Measurements from ENCODE around the gene LRR1.
A peak's percentile ranks its signal among the peaks of the same experiment; 100 is the strongest.

LRR1 gene, protein sequence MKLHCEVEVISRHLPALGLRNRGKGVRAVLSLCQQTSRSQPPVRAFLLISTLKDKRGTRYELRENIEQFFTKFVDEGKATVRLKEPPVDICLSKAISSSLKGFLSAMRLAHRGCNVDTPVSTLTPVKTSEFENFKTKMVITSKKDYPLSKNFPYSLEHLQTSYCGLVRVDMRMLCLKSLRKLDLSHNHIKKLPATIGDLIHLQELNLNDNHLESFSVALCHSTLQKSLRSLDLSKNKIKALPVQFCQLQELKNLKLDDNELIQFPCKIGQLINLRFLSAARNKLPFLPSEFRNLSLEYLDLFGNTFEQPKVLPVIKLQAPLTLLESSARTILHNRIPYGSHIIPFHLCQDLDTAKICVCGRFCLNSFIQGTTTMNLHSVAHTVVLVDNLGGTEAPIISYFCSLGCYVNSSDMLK

DNA sequence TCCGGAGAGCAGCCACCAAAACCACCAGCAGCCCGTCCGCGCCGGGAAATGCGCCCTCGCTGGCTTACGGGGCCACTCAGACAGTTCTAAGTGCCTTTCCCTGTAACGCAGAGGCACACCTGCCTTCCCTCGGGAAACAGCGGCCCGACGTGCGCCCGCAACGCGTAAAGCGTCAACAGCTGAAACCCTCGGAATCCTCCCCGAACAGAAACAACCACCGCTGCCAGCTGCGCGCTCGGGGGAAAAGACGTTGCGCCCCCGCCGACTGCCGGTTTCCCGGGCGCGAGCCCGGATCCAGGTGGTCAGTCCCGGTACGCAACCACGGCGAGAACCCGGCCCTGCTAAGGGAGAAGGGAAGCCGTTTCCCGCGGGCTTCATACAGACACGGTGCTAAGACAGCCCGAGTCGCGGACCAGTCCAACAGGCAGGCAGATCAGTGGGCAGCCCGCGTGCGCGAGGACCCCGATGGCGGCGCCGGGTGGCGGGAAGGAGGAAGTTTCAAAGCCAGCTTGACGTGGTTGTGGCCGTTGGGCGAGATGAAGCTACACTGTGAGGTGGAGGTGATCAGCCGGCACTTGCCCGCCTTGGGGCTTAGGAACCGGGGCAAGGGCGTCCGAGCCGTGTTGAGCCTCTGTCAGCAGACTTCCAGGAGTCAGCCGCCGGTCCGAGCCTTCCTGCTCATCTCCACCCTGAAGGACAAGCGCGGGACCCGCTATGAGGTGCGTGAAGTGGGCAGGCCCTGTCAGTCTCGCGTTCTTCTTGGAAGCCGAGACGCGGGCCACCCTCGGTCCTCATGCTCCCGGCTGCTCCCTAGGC, at the start of gene LRR1:
Gene LRR1, plus strand, starts transcription at position 456 of the 816 bp plus-strand sequence. Its CDS starts 81 bp downstream, at position 537.
- peak within 1 kb of the TSS; percentile 96 for H3K4me3 ChIP-seq (ENCODE audit: low read length)
- TF ChIP-seq, protein P1, sequence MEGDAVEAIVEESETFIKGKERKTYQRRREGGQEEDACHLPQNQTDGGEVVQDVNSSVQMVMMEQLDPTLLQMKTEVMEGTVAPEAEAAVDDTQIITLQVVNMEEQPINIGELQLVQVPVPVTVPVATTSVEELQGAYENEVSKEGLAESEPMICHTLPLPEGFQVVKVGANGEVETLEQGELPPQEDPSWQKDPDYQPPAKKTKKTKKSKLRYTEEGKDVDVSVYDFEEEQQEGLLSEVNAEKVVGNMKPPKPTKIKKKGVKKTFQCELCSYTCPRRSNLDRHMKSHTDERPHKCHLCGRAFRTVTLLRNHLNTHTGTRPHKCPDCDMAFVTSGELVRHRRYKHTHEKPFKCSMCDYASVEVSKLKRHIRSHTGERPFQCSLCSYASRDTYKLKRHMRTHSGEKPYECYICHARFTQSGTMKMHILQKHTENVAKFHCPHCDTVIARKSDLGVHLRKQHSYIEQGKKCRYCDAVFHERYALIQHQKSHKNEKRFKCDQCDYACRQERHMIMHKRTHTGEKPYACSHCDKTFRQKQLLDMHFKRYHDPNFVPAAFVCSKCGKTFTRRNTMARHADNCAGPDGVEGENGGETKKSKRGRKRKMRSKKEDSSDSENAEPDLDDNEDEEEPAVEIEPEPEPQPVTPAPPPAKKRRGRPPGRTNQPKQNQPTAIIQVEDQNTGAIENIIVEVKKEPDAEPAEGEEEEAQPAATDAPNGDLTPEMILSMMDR (conservative IDR thresholded peaks at IDR 0.05; ENCODE audit: low read length) = no peak
- DNase-seq (ENCODE audit: low read depth) = peak; percentile 72

DNA sequence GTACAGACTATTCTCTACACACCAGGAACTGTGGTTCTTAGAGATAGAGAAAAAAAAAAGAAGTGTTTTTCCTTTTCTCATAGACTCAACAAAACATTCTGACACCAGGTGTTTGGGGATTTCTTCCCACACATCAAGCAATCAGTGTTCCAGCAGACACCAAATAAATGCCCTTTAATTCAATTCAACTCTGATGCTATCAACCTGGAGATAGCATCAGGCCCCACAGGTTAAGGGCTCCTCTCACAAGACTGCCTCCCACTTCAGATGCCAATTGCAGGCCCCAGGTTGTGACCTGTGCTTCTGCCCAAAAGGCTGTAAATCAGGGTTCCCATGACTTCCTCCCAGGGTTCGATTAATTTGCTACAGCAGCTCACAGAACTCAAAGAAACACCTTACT, 49.3 kb upstream of the LRR1 start:
- no peak for DNase-seq (ENCODE audit: low read depth)
- TF ChIP-seq, protein P1 (conservative IDR thresholded peaks at IDR 0.05; ENCODE audit: low read length) = no peak
- H3K4me3 ChIP-seq (ENCODE audit: low read length) = no peak overlapping the region

DNA sequence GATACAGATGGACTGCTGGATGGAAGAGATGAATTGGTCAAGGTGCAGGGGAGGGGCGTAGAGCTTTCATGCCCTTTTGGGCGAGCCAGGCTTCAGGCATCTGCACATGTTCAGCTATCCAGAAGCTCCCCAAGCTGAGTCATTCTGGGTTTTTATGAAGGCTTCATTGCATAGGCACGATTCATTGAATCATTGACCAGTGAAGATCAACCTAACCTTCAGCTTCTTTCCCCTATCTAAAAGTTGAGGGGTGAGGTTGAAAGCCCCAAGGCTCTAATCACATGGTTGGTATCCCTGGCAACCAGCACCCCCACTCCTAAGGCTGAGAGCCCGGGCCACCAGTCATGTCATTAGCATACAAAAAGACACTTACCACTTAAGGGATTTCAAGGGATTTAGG, 48.9 kb upstream of the LRR1 start:
- TF ChIP-seq, protein P1 (conservative IDR thresholded peaks at IDR 0.05; ENCODE audit: low read length) = no peak
- peak; percentile 34 for DNase-seq (ENCODE audit: low read depth)
- no peak overlapping the region for H3K4me3 ChIP-seq (ENCODE audit: low read length)

DNA sequence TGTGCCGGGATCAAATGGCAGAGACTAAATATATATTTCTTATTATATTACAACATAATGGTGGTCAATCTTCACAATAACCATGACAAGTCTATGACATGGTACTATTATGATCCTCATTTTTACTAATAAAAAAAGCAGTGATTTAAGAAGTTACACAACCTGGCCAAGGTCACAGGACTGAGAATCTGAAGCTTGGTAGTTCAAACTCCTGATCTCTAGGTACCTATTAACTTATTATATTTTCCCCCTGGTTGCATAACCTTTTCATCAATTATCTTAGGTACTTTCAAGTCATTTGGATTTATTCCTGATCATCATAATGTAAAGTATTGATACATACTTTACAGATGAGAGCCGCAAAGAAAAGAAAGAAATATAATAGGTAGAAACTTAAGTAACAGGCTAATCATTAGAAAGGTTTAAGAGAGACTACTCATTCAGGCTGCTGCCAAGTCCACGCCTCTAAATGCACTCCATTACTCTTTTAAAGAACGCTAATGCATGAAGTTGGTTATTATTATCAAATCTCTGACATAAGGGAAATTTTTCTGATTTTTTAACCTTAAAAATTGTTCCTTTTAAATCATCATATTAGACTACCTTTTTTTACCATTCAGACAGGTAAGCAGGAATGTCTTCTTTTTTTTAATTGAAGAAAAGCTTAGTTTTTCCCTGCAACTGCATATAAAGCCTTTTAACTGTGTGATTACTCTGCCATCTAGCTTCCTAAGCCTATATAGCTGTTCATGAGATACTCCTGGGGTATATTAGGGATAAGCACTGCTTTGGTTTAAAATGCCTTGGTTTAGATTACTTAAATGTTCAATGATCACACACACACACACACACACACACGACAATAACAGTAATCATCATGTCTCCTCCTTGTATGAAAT, 48.2 kb upstream of the LRR1 start:
- no peak for DNase-seq (ENCODE audit: low read depth)
- TF ChIP-seq, protein P1 (conservative IDR thresholded peaks at IDR 0.05; ENCODE audit: low read length) = peak; percentile 33
- H3K4me3 ChIP-seq (ENCODE audit: low read length) = no peak overlapping the region

DNA sequence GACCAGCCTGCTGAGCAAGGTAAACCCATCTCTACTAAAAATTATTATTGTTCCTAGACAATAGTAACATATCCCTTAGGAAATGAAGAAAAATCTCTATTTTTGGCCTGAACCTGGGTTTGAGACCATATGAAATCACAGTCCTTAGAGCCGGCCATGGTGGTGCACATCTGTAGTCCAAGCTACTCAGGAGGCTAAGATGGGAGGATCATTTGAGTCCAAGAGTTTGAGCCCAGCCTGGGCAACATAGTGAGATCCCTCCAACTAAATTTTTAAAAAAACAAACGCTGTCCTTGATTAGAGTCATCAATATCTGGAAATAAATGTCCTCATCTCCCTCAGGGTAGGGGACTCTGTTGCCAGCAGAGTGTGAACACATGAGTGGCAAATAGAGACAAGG, 47.2 kb upstream of the LRR1 start:
- TF ChIP-seq, protein P1 (conservative IDR thresholded peaks at IDR 0.05; ENCODE audit: low read length) = no peak
- no peak for DNase-seq (ENCODE audit: low read depth)
- H3K4me3 ChIP-seq (ENCODE audit: low read length) = no peak overlapping the region

DNA sequence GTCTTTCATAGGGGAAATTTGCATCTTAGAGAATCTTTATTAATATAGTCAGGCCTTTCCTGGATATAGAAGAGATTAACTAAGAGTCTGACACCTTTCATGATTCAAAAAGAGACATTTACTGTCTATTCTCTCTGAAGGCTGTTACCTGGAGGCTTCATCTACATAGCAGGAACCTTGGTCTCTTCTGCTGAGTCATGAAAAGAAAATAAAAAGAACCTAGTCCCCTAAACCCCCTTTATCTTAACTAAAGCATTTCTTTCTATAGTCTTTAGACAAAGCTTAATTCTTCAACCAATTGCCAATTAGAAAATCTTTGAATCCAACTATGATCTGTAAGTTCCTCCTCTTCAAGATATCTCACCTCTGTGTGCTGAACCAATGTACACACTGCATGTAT, 45.6 kb upstream of the LRR1 start:
- TF ChIP-seq, protein P1 (conservative IDR thresholded peaks at IDR 0.05; ENCODE audit: low read length) = no peak
- DNase-seq (ENCODE audit: low read depth) = no peak
- H3K4me3 ChIP-seq (ENCODE audit: low read length) = no peak overlapping the region
